ENCODE results near the gene RD3L. TPM values are rescaled to one million over a fixed set of nuclear protein-coding genes. Genes with fewer than 3 reads are reported as not detected.

Gene RD3L
- not detected for total RNA-seq
- polyA plus RNA-seq, result under 1 TPM in 1 of 2 donors, not detected in 1; 0.08 TPM
- long read RNA-seq, donor 1, result 0 reads
- long read RNA-seq, donor 2, result 0 reads
- long read RNA-seq, donor 3, result 0 reads
- long read RNA-seq, donor 4, result 0 reads
- long read RNA-seq, donor 5, result 0 reads

DNA sequence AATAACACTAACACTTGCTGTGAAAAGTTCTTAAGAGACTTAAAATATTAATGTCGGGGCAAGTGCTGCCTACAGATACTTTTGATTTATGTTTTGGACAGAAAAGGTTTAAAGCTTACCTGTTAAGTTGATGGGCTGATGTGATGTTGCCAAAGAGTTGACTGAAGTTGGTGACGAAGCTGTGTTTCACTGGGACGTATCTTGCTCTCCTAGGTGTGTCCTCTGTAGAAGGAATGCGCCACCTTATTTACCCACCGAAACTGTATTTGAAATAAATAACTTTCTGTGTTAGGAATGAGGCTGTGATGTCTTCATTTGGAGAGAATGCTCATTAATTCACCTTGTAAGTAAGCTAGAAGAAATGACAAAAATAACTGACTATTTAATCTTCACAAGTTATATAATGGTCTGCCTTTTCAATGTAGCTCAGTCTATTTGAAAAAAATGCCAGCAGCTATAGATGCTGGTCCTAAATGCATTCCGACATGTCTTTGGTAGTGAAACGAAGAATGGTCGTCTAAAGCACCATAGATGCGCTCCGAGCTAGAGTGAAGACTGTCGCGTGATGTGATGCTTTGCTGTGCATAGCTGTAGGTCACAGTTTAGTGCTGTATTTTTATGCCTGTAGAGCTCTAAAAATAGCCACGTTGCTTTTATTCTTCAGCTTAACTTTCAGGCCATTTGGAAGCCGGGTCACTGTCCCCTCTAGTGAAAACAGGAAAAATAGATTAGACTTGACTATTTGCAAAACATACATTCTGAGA, at the start of gene RD3L:
Gene RD3L (minus strand): TSS at position 557 of the 764 bp plus-strand sequence. CDS start 834 bp downstream, outside the sequence.
- Histone ChIP-seq H3K27me3 (ENCODE audit: control insufficient read depth in 3 of 3, insufficient read depth in 3 of 3, low read length in 2 of 3) (peaks cover 0 to 10% (median 9%) of the 10 kb centered on the region in 3 donors), H3K36me3 (ENCODE audit: control insufficient read depth in 4 of 4, insufficient read depth in 4 of 4, low read length in 4 of 4) (no peaks in the 10 kb centered on the region), H3K9me3 (ENCODE audit: control insufficient read depth in 4 of 4, insufficient read depth in 3 of 4, low read length in 3 of 4) (no peaks in the 10 kb centered on the region), H3K27ac (ENCODE audit: low read depth in 1 of 2, low read length in 1 of 2) (peak within 1 kb of the TSS in 1 of 2 donors; percentile 58), H3K4me3 (no peak within 1 kb of the TSS), H3K9ac (ENCODE audit: insufficient read depth in 1 of 2, low read length in 2 of 2) (no peak within 1 kb of the TSS), H3K4me1 (ENCODE audit: control insufficient read depth in 5 of 5, insufficient read depth in 5 of 5, low read length in 5 of 5) (peaks cover 0 to 5% (median 0%) of the 10 kb centered on the region in 5 donors)
- ATAC-seq (ENCODE audit: insufficient read depth, low FRiP score) (no peak), DNase-seq (no peak)
- WGBS, 2 donors, result 82 to 87% methylated on average over 14 of the region's 14 CpGs
- TF ChIP-seq, protein P1, sequence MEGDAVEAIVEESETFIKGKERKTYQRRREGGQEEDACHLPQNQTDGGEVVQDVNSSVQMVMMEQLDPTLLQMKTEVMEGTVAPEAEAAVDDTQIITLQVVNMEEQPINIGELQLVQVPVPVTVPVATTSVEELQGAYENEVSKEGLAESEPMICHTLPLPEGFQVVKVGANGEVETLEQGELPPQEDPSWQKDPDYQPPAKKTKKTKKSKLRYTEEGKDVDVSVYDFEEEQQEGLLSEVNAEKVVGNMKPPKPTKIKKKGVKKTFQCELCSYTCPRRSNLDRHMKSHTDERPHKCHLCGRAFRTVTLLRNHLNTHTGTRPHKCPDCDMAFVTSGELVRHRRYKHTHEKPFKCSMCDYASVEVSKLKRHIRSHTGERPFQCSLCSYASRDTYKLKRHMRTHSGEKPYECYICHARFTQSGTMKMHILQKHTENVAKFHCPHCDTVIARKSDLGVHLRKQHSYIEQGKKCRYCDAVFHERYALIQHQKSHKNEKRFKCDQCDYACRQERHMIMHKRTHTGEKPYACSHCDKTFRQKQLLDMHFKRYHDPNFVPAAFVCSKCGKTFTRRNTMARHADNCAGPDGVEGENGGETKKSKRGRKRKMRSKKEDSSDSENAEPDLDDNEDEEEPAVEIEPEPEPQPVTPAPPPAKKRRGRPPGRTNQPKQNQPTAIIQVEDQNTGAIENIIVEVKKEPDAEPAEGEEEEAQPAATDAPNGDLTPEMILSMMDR (IDR thresholded peaks at IDR 0.05; ENCODE audit: control extremely low read depth, extremely low read depth), result no peak

DNA sequence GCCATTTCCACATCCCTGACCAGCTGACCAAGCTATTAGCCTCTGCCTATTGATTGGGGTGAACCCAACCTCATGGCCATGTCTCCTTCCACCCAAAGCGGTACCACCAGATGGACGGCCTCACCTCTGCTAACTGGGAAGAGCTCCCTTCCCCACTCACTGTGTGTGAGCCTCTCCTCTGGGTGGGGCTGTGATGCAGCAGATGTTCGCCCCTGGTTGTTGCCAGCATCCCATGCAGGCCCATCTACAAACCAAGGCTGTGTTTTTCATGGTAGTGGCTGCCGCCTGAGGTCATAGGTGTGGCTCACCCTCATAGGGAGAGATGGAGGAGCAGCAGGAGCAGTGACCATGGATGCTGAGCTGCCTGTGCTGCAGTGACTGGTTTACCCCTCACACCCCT, 47.6 kb upstream of the RD3L start:
- Histone ChIP-seq H3K27me3 (ENCODE audit: control insufficient read depth in 3 of 3, insufficient read depth in 3 of 3, low read length in 2 of 3) (no peaks in the 10 kb centered on the region), H3K36me3 (ENCODE audit: control insufficient read depth in 4 of 4, insufficient read depth in 4 of 4, low read length in 4 of 4) (no peaks in the 10 kb centered on the region), H3K27ac (ENCODE audit: low read depth in 1 of 2, low read length in 1 of 2) (no peak overlapping the region), H3K4me1 (ENCODE audit: control insufficient read depth in 5 of 5, insufficient read depth in 5 of 5, low read length in 5 of 5) (no peaks in the 10 kb centered on the region), H3K4me3 (no peak overlapping the region), H3K9me3 (ENCODE audit: control insufficient read depth in 4 of 4, insufficient read depth in 3 of 4, low read length in 3 of 4) (peaks cover 0 to 6% (median 1%) of the 10 kb centered on the region in 4 donors), H3K9ac (ENCODE audit: insufficient read depth in 1 of 2, low read length in 2 of 2) (no peak overlapping the region)
- TF ChIP-seq, protein P1 (IDR thresholded peaks at IDR 0.05; ENCODE audit: control extremely low read depth, extremely low read depth), result no peak
- 95% methylated on average over 4 of the region's 4 CpGs for WGBS, 2 donors
- no peak for DNase-seq
- ATAC-seq (ENCODE audit: insufficient read depth, low FRiP score), result no peak

DNA sequence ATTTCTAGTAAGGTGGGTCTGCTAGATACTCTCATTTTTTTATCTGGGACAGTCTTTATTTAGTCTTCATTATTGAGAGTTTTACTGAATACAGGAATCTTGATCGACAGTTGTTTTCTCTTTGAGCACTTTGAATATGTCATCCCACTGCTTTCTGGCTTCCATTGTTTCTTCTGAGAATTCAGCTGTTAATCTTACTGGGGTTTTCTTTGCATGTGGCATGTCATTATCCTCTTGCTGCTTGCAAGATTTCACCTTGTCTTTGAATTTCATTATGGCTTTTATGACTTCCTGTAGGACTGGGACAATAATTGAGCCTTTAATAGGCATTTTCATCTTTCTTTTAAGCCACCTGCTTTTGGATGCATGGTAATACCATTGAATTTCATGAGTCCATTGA, 46.7 kb upstream of the RD3L start:
- ATAC-seq (ENCODE audit: insufficient read depth, low FRiP score), result no peak
- 100% methylated on average over 1 of the region's 1 CpG for WGBS, 2 donors
- Histone ChIP-seq H3K9ac (ENCODE audit: insufficient read depth in 1 of 2, low read length in 2 of 2) (no peak overlapping the region), H3K4me3 (no peak overlapping the region), H3K27ac (ENCODE audit: low read depth in 1 of 2, low read length in 1 of 2) (no peak overlapping the region), H3K36me3 (ENCODE audit: control insufficient read depth in 4 of 4, insufficient read depth in 4 of 4, low read length in 4 of 4) (no peaks in the 10 kb centered on the region), H3K9me3 (ENCODE audit: control insufficient read depth in 4 of 4, insufficient read depth in 3 of 4, low read length in 3 of 4) (peaks cover 0 to 6% (median 3%) of the 10 kb centered on the region in 4 donors), H3K27me3 (ENCODE audit: control insufficient read depth in 3 of 3, insufficient read depth in 3 of 3, low read length in 2 of 3) (no peaks in the 10 kb centered on the region), H3K4me1 (ENCODE audit: control insufficient read depth in 5 of 5, insufficient read depth in 5 of 5, low read length in 5 of 5) (no peaks in the 10 kb centered on the region)
- TF ChIP-seq, protein P1 (IDR thresholded peaks at IDR 0.05; ENCODE audit: control extremely low read depth, extremely low read depth), result no peak
- DNase-seq, result no peak

Measured in lung (tissue), 16 donors.